ENCODE results near the gene IL17REL.

Gene IL17REL

DNA sequence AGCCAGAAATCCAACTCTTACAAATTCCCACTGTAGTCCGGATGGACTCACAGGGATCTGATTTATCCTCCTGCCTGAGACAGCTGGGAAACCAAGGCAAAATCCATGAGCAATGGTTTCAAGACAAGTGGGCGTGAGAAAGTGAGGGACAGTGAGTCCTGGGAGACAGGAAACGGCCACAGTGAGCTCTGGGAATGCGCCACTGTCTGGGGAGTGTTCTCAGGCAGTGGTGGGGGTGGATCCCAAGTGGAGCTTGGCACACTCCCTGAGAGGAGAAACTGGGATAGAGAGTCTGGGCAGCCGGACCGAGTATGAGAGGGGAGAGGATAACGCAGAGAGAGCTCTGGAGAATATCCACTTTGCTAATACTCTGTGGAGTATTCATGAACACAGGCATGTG lies 9.8 kb downstream of the IL17REL start:
- DNase-seq (ENCODE audit: low read depth in 2 of 2): no peak

DNA sequence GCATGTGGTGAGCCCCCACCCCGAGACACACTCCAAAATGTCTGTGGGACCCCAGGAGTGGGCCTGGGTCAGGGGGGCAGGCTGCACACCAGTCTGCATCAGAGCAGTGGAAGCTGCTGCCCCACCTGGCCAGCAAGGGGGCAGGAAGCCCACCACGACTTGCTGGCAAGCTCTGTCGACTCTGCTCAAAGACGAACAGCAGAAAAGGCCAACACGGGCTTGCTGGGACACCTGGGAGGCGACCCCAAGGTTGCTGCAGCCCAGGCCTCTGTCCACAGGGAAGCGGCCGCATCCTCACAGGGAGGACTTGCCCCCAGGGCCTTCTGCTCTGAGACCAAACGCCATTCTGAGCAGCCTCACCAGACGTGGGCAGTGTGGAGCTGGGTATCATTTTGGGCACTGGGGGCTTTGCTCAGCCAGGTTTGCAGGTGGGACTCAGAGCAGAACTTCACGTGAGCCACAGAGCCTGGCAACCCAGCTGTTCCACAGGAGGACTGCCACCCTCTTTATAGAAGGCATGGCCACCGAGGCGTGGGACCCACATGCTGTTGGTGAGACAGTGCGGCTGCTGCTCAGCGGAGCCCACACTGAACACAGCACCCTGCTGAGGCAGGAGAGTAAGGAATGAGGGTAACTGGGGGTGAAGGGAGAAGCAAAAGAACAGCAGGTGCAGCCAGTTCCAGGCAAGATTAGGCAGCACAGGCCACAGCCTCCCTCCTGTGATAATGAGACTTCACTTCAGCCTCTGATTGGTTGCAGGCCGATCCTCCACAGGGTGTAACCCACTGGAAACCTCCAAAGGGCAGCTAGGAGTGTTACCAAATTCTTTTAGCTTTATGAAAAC lies 11.0 kb downstream of the IL17REL start:
- DNase-seq (ENCODE audit: low read depth in 2 of 2): no peak

DNA sequence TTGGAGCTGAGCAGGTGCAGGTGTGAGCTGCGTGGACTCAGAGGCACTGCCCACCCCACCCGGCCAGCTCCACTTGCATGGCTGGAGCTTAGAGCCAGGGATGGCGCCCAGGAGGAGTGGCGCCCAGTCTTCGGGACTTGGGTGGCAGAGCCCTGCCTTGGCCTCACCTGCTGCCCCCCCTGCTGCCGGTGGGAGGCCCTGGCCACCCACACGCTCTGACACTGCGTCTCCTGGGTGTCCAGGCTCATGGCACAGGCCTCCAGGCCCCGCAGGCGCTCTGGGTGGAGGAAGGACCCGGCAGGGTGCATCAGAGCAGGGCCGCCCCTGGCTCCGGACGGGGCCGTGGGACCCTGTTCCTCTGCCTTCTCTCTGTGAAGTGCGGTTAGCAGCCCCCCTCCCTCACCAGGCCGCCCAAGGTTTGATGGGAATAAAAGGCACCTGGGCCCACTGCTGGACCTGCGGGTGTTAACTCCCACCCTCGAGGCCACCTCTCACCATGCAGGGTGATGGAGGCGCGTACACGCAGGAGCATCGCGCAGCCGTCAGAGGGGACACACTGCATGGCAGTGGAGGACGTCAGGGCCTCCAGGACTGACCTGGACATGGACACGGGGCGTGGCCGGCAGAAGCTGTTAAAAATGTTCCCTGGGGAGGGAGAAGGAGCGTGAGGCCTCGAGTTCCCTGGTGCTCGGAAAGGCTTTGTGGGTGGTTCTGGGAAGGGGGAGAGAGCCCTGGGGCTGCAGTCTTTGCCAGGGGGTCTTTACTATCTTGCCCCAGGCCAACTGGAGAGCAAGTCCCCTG lies 11.8 kb downstream of the IL17REL start:
- no peak for DNase-seq (ENCODE audit: low read depth in 2 of 2)

DNA sequence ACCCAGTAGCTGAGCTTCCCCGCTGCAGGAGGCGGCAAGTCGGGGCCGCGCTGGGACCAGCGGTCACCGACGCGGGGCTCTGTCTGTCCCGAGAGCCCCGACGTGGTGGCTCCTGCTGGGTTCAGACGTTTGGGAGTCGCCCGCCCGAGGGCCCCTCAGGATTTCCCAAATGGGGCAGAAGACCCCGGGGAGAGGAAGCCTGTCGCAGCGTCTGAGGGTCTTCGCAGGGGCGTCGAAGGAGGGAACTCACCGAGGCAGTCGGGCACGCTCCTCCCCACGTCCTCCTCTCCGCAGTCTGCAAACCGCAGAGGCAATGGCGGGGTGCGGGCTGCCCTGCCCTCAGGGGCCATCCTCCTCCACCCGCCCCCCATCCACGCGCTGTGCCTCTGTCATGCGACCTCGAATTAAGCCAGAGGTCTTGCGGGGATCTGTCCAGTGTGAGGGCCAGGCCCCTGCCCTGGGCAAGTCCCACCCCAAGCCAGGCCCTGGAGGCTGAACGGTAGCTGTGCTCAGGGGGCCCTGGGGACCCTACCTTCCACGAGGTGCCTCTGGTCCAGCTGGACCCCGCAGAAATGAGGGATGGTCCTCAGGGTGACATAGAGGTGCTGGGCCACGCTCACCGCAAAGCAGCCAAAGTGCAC lies 12.5 kb downstream of the IL17REL start:
- no peak for DNase-seq (ENCODE audit: low read depth in 2 of 2)

DNA sequence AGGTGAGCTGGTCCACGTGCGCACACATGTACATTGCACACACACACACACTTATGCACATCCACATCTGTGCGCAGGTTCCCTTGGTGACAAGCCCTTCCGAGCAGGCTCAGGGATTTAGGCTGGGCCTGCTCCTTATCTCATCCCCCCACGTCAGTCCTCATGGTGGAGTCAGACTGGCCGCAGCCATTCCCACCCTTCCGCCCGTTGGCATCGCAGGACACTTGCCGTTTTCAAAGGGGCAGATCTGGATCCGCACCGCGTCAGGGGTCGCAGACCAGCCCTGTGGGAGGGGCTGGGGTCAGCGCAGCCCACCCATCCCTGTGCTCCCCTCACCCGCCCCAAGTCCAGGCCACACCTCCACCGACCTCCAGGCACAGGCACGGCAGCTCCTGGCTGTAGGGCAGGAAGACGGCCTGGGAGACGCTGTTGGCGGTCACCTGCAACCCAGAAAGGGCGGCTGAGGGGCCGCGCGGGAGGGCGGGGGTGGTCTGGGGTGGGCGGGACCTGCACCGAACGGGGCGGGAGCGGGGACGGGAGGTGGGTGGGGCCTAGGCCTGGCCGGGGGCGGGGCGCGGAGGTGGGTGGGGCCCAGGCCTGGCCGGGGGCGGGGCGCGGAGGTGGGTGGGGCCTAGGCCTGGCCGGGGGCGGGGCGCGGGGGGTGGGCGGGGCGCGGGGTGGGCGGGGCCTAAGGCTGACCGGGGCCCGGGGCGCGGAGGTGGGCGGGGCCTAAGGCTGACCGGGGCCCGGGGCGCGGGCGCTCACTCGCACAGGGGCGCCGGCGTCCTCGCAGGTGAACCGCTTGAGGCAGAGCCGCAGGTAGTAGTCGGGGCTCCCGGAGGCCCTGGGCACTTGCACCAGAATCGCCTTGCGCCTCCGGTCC lies 13.3 kb downstream of the IL17REL start:
- no peak for DNase-seq (ENCODE audit: low read depth in 2 of 2)

DNA sequence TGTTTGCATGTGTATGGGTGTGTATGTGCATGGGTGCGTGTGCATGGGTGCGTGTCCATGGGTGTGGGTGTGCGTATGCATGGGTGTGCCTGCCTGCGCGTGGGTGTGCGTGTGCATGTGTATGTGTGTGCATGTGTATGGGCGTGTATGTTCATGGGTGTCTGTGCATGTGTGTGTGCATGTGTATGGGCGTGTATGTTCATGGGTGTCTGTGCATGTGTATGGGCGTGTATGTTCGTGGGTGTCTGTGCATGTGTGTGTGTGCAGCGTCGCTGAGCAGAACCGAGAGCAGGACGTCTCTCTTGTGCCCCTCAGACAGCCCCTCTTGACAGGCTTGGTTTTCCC lies 13.9 kb downstream of the IL17REL start:
- no peak for DNase-seq (ENCODE audit: low read depth in 2 of 2)

DNA sequence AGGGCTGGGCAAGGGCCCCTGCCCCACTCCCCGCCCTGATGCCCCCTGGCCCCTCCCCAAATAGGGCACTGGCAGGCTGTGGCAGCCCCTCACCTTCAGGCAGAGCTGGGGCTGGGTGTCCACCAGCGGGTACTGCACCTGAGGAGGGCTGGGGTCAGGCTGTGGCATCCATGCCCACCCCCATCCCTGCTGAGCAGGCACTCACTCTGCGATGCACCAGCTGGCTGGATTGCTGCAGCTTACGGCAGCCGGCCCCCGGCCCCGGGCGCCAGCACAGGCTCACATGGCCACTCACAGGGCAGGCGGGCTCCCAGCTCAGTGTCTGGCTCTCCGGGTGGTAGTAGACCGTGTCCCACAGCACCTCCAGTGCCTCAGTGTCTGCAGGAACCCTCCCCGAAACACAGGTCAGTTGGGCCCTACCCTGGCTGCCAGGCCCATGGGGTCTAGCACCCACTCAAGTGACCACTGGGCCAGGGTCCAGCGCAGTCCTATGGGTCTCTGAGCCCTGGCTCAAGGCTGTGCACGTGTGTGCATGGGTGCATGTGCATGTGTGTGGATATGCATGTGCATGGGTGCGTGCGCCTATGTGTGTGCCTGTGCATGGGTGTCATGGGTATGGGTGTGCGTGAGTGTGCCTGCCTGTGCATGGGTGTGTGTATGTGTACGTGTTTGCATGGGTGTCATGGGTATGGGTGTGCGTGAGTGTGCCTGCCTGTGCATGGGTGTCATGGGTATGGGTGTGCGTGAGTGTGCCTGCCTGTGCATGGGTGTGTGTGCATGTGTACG lies 14.4 kb downstream of the IL17REL start:
- no peak for DNase-seq (ENCODE audit: low read depth in 2 of 2)

DNA sequence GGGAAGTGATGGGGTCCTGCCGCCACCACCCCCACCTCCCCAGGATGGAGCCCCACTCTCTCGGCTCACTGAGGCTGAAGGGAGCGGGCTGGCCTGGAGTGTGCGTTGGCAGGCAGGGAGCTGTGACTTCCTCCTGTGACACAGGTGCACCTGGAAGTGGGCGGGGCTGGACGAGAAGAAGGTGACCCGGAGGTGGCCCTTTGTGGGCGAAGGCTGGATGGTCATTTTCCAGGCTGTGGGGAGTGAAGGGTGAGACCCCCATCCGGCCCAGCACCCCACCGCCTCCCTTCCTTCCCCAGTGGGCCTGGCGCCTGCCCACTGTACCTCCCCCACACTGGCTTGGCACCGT lies 15.3 kb downstream of the IL17REL start:
- DNase-seq (ENCODE audit: low read depth in 2 of 2): no peak

DNA sequence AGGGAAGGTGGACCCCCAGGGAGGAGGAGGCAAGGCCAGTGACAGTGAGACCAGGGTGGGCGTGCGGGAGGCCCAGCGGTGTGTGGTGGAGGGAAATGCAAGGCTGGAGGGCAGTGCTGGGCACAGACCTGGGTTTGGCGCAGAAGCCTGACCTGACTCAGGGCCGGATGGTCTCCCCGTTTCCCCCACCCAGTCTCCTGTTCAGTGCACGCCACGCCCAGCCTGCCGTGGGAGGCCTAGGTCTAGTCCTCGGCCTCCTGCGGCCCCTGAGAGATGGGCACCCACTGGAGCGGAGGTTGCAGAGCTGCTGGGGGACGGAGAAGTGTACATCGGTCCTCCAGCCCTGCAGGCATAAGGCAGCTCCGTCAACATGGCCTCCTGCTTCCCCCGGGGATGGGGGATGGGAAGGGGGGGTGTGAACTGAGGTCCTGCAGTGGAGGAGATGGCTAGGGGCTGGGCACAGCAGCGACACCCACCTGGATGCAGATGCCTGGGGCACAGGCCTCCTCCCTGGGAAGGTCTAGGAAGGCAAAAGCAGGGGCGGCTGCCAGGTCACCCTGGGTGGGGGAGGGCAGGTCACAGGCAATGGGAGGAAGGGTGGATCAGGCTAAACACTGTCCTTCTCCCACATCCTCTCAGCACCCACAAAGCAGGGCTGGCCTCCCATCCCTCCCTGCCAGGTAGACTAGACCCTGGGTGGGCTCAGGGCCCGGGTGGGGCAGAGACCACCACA lies 15.9 kb downstream of the IL17REL start:
- DNase-seq (ENCODE audit: low read depth in 2 of 2): no peak

DNA sequence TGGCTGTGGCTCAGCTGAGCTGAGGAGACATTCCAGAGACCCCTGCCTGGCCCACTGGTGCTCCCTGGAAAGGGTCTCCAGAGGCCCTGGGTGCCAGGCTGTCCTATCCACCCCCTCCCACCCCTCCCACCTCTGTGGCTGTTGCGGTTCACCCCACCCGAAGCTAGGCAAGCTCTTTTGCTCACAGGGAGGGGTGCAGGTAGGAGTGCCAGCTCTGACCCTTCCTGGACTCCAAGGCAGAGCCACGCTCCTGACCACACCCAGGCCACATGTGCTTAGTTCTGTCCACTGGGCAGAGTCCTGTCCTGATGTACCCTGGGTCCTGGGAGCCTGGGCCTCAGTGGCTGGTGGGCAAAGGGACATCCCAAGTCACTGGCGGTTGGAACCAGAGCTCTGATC lies 16.4 kb downstream of the IL17REL start:
- DNase-seq (ENCODE audit: low read depth in 2 of 2): no peak

DNA sequence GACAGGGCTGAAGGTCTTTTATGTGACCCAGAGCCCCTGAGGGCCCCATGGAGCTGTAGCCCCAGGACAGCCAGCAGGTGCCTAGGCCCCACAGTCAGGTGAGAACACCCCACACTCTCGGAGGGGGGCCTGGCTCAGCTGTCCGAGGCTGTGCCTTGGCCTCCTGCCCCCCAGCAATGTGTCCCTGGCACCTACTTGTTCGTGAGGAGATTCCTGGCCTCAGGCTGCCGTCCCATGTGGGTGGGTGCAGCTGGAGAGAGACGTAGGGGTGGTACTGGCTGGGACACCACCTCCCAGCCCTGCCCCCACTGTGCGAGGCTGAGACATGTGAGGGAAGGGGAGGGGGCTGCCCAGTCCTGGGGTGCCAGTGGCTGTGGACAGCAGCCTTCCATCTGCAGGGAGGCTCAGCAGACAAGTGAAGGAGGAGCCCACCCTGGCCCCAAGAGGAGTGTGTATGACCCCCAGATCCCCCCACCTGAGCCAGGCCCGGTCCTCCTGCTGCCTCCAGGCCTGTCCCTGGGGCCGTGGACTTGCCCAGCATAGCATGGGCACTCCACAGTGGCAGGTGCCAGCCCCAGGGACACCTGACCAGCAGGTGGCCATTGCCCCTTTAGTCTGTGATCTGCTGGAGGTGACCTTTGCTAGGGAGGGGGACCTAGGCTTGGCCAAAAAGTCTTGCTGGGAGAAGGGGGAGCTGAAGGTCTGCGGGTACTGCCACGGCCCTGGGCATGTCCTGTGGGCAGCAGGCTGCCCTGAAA lies 17.0 kb downstream of the IL17REL start:
- DNase-seq (ENCODE audit: low read depth in 2 of 2): no peak

DNA sequence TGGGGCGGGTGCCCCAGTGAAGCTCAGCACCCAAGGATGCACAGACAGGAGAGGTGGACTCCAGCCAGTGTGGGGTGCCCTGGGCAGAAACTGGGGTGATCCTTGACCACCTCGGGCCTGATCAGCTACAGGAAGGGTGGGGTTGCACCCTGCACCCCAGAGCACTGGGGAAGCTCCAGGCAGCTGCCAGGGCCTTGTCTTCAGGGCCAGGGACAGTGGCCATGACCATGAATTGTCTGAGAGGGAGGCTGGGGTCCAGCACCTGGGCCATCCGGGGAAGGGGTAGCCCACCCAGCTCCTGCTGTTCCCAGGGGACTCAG lies 17.6 kb downstream of the IL17REL start:
- DNase-seq (ENCODE audit: low read depth in 2 of 2): no peak

DNA sequence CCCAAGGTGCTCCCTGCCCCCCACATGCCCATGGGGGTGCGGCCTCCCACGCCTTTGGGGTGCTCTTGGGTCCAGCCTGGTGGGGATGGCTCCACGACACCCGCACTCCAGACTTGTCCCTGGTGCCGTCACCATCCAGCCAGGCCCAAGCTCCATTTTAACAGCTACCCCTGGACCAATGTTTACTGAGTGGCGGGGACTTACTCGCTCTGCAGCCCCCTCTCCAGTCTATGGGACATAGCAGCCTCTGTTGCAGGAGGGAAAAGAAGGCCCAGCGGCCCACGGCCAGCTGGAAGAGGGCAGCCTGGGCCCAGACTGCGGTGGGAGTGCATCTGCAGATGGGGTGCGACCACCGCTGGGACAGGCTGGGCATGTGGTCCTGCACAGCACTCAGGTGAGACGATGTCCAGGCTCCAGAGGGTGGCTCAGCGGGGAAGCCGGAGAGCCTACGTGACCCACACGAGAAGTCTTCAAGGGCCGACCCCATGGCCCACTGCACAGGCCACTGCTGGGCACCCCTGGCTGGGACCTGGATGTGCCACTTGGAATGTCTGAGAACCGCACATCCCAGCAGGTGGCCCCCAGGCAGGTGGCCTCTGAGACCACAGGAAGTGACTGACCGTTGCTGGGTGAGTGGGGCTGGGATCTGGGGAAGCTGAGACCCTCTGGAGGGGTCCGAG lies 18.1 kb downstream of the IL17REL start:
- no peak for DNase-seq (ENCODE audit: low read depth in 2 of 2)

DNA sequence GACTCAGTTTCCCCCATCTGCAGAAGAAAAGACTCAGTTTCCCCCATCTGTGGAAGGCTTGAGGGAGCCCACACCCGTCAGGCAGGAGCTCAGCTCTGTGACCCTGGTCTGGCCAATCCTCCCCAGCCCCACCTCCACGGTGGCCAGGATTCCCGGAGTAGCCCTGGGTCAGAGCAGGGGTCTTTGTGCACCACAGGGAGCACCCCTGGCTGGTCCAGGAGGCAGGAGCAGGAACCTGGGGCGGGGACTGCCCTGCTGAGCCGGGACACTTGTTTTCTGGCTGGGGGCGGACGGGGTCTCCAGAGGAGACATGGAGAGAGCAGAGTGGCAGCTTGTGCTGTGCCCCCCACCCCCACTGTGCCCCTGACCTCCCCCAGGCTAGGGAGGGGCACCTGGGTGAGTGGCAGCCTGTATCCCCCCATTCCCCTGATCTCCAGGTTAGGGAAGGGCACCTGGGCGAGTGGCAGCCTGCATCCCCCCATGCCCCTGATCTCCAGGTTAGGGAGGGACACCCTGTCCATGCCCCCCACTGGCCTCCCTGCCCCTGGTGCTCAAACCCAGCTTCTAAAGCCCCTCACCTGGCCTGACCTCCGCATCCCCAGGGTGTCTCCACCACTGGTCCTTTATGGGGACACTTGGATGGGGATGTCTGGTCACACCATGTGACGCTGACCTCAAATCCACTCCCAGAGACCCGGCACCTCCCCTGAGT lies 18.8 kb downstream of the IL17REL start:
- no peak for DNase-seq (ENCODE audit: low read depth in 2 of 2)

DNA sequence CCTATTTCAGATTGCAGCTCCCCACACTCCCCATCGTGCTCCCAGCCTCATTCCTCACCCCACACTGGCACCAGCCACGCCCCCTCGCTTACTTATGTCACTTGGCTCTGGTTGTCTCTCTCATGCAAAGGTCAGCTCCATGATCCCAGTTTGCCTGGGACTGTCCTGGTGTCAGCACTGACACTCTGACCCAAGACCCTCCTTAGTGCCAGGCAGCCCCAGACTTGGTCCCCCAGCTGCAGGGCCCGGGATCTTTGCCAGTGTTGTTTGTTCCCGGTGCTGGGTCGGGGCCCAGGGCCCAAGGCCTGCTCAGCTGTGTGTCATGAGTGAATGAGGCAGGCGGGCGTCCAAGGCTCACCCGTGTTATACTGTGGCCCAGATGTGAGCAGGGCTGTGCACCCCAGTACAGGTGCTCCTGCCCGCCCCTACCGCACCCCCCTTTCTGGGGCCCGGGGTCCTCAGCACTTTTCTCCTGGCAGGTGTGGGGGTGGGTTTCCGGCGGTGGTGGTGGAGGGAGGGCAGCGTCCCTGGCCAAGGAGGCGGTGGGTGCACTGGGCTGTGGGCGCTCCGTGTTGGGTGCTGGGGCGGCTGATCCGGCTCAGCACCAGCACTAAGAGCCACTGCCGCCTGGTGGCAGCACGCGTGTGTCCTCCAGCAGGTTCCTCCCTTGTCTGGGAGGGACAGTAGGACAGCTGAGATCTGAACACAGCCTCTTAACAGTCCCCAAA lies 19.5 kb downstream of the IL17REL start:
- peak; percentile 50 to 51 for DNase-seq (ENCODE audit: low read depth in 2 of 2)

DNA sequence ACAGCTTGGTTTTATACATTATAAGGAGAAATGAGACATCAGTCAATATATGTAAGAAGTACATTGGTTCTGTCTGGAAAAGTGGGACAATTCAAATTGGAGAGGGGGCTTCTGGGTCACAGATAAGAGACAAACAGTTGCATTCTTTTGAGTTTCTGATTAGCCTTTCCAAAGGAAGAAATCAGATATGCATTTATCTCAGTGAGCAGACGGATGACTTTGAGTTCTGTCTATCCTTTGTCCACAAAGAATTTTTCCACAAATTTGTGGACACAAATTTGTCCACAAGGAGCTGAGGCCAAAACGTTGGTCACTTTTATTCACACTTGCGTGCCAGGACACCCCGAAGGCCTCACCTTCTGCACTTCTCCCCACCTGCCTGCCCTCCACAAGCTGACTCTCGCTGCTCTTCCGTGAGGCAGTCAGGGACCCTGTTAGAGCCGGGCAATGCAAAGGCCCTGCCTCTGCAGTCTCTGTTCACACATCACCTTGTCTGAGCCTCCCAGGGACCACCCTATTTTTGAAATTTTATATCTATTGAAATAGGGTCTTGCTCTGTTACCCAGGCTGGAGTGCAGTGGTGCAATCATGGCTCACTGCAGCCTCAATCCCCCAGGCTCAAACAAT lies 20.5 kb downstream of the IL17REL start:
- DNase-seq (ENCODE audit: low read depth in 2 of 2): no peak

DNA sequence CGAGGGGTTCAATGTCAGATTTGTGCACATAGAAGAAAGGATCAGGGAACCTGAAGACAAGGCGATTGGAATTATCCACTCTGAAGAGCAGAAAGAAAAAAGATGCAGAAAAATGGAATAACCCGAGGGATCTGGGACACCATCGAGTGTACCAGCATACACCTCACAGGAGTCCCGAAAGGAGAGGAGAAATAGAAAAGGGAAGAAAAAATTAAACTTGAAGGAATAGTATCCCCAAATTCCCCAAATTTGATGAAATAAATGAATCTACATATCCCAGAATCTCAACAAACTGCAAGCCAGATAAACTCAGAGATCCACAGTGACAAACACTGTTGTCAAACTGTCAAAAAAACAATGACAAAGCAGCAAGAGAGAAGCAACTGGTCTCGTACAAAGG lies 21.4 kb downstream of the IL17REL start:
- no peak for DNase-seq (ENCODE audit: low read depth in 2 of 2)
